ENCODE data around the gene HLA-DPB1. TPM values are rescaled to one million over a fixed set of nuclear protein-coding genes. Genes with fewer than 3 reads are reported as not detected.

The HLA-DPB1 gene
- total and polyA plus RNA-seq, 5 donors from 2014 or later, result 144 to 335 (median 194) TPM

DNA sequence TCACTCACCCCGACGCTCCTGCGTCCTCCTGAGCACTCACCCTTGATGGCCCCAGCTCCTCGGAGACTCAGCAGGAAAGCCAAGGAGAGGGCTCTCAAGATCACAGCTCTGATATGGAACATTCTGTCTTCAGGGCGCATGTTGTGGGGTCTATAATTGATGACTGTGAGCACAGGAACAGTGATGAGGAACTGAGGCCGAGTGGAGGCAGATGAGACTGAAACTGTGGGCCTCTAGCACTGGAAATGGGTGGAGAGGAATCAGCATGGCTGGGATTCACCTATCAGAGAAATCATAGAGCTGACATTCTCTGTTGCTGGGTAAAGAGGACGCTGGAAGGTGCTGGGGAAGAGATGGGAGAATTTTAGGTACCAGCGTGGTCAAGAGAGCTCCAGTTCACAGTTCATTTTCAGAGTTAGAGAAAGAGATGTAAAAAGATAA lies 2.3 kb upstream of the HLA-DPB1 start, which contains the start of gene HLA-DPA1:
Gene HLA-DPA1, minus strand, starts transcription at position 219 of the 441 bp plus-strand sequence.
- Mint-ChIP-seq H3K27me3 (no peaks in the 10 kb centered on the region), H3K36me3 (no peaks in the 10 kb centered on the region), H3K27ac (peak within 1 kb of the TSS; percentile 74 to 81 (median 75)), H3K4me3 (peak within 1 kb of the TSS; percentile 87 to 94 (median 91)), H3K9me3 (no peaks in the 10 kb centered on the region), H3K4me1 (peaks cover 30 to 48% (median 44%) of the 10 kb centered on the region in 4 donors)
- DNase-seq, result peak; percentile 34 to 79 (median 51)
- H3K4me1 ChIP-seq (ENCODE audit: control insufficient read depth, insufficient read depth, low read length, poor library complexity, severe bottlenecking), result peaks cover 34% of the 10 kb centered on the region
- peak; percentile 58 to 67 for ATAC-seq (ENCODE audit: low read depth in 2 of 2)
- peaks cover 9% of the 10 kb centered on the region for H3K36me3 ChIP-seq (ENCODE audit: control insufficient read depth, insufficient read depth, low read length)
- H3K27ac ChIP-seq (ENCODE audit: insufficient read depth, low read length, poor library complexity, severe bottlenecking), result peak within 1 kb of the TSS; percentile 53
- H3K27me3 ChIP-seq (ENCODE audit: control insufficient read depth, insufficient read depth, low read length), result no peaks in the 10 kb centered on the region
- peak within 1 kb of the TSS; percentile 91 for H3K4me3 ChIP-seq (ENCODE audit: low read depth, low read length)
- no peaks in the 10 kb centered on the region for H3K9me3 ChIP-seq (ENCODE audit: control insufficient read depth in 2 of 2, low read length in 2 of 2)

DNA sequence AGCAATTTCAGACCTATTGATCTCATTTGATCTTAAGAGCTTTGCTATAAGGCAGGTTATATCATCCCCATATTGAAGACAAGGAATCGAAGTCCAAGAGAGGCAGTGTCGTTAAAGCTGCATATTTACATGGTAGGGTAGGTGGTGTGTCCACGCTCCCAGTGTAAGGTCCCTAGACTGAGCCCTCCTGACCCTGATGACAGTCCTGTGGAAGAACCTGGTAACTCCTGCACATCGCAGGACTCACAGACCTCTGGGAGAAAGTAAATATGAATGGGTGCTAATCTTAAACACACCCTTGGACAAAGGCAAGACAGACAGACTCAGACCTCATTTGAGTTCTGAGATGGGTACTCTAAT lies 602 bp upstream of the HLA-DPB1 start:
- no peaks in the 10 kb centered on the region for H3K36me3 Mint-ChIP-seq
- peak overlapping the region; percentile 79 to 97 (median 88) for H3K27ac Mint-ChIP-seq
- Histone ChIP-seq H3K27me3 (ENCODE audit: control insufficient read depth, insufficient read depth, low read length) (no peaks in the 10 kb centered on the region), H3K36me3 (ENCODE audit: control insufficient read depth, insufficient read depth, low read length) (no peaks in the 10 kb centered on the region), H3K27ac (ENCODE audit: insufficient read depth, low read length, poor library complexity, severe bottlenecking) (peak overlapping the region; percentile 84), H3K9me3 (ENCODE audit: control insufficient read depth in 2 of 2, low read length in 2 of 2) (no peaks in the 10 kb centered on the region), H3K4me1 (ENCODE audit: control insufficient read depth, insufficient read depth, low read length, poor library complexity, severe bottlenecking) (peaks cover 43% of the 10 kb centered on the region), H3K4me3 (ENCODE audit: low read depth, low read length) (peak overlapping the region; percentile 94)
- DNase-seq (no peak), ATAC-seq (ENCODE audit: low read depth in 2 of 2) (no peak)
- peak overlapping the region; percentile 86 to 94 (median 89) for H3K4me3 Mint-ChIP-seq
- no peaks in the 10 kb centered on the region for H3K27me3 Mint-ChIP-seq
- no peaks in the 10 kb centered on the region for H3K9me3 Mint-ChIP-seq
- H3K4me1 Mint-ChIP-seq, result peaks cover 23 to 53% (median 46%) of the 10 kb centered on the region in 4 donors

DNA sequence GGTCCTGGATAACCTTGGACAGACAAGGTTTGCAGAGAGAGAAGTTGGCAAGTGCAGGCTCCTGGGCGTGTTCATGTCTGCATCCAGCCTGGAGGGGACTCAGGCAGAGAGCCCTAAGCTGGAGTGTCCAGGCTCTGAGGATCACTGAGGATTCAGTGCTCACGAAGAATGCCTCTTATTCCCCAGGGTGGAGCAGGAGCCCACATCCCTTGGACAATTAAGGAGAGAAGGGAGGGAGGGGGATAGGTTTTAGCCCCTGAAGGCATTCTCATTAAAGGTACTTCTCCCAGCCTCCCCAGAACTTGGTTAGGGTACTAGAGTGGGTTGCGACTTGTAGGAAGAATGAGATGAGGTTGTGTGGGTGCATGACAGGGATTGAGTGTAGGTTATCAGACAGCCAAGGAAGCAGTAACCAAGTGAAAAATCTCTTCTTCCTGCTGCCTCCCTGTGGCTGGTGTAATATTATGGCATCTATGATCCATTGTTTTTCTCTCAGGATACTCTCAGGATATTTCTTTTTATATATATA lies 680 bp downstream of the HLA-DPB1 start:
- ATAC-seq (ENCODE audit: low read depth in 2 of 2) (no peak), DNase-seq (no peak)
- Mint-ChIP-seq H3K4me3 (peak overlapping the region; percentile 86 to 94 (median 89)), H3K36me3 (no peaks in the 10 kb centered on the region), H3K9me3 (no peaks in the 10 kb centered on the region), H3K27me3 (no peaks in the 10 kb centered on the region), H3K4me1 (peaks cover 18 to 55% (median 44%) of the 10 kb centered on the region in 4 donors), H3K27ac (peak overlapping the region in 2 of 3 donors; percentile 84 to 88)
- H3K27me3 ChIP-seq (ENCODE audit: control insufficient read depth, insufficient read depth, low read length), result no peaks in the 10 kb centered on the region
- peaks cover 41% of the 10 kb centered on the region for H3K4me1 ChIP-seq (ENCODE audit: control insufficient read depth, insufficient read depth, low read length, poor library complexity, severe bottlenecking)
- H3K9me3 ChIP-seq (ENCODE audit: control insufficient read depth in 2 of 2, low read length in 2 of 2), result no peaks in the 10 kb centered on the region
- peak overlapping the region; percentile 94 for H3K4me3 ChIP-seq (ENCODE audit: low read depth, low read length)
- H3K36me3 ChIP-seq (ENCODE audit: control insufficient read depth, insufficient read depth, low read length), result peaks cover 3% of the 10 kb centered on the region
- peak overlapping the region; percentile 77 for H3K27ac ChIP-seq (ENCODE audit: insufficient read depth, low read length, poor library complexity, severe bottlenecking)

DNA sequence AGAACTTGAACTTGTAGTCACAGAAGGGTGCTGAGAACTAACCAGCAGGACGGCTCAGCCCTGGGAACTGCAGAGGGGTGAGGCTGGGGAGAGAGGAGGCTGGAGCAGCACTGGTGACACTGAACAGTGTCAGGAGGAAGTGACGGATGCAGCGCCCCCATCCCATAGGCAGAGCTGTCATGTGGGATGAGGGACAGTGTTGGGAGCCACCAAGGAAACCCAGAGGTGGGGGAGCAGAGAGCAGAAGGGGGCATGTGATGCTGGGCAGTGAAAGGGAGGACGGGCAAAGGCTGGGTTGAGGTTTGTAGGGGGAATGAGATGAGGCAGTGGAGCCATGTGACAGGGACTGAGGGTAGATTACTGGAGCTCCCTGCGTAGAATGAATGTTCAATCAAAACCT lies 2.1 kb downstream of the HLA-DPB1 start:
- Mint-ChIP-seq H3K36me3 (no peaks in the 10 kb centered on the region), H3K4me3 (peak overlapping the region; percentile 53 to 91 (median 82)), H3K27ac (peak overlapping the region in 2 of 3 donors; percentile 66 to 81), H3K27me3 (no peaks in the 10 kb centered on the region), H3K4me1 (peaks cover 12 to 51% (median 41%) of the 10 kb centered on the region in 4 donors), H3K9me3 (no peaks in the 10 kb centered on the region)
- no peaks in the 10 kb centered on the region for H3K27me3 ChIP-seq (ENCODE audit: control insufficient read depth, insufficient read depth, low read length)
- no peak for DNase-seq
- ATAC-seq (ENCODE audit: low read depth in 2 of 2), result no peak
- peak overlapping the region; percentile 72 for H3K4me3 ChIP-seq (ENCODE audit: low read depth, low read length)
- peaks cover 6% of the 10 kb centered on the region for H3K36me3 ChIP-seq (ENCODE audit: control insufficient read depth, insufficient read depth, low read length)
- no peaks in the 10 kb centered on the region for H3K9me3 ChIP-seq (ENCODE audit: control insufficient read depth in 2 of 2, low read length in 2 of 2)
- H3K27ac ChIP-seq (ENCODE audit: insufficient read depth, low read length, poor library complexity, severe bottlenecking), result no peak overlapping the region
- H3K4me1 ChIP-seq (ENCODE audit: control insufficient read depth, insufficient read depth, low read length, poor library complexity, severe bottlenecking), result peaks cover 32% of the 10 kb centered on the region

DNA sequence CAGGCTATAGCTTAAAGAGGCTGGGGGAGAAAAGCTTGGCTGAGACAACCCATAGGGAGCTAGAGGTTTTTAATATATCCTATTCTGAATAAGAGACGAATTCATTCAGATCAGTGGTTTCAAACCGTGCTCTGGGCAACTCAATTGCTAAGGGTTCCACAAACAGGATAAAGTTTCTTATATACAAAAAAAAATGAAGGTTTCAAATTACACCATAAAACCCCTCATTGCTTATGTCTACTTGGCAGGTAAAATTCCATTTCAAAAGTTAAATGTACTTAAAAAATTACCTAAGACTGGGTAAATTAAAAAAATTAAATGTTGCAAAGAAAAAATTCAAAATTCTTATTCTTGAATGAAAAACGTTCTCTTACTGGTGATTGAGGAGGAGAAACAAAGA lies 2.7 kb downstream of the HLA-DPB1 start:
- Histone ChIP-seq H3K4me1 (ENCODE audit: control insufficient read depth, insufficient read depth, low read length, poor library complexity, severe bottlenecking) (peaks cover 32% of the 10 kb centered on the region), H3K27me3 (ENCODE audit: control insufficient read depth, insufficient read depth, low read length) (no peaks in the 10 kb centered on the region), H3K27ac (ENCODE audit: insufficient read depth, low read length, poor library complexity, severe bottlenecking) (peak overlapping the region; percentile 1), H3K36me3 (ENCODE audit: control insufficient read depth, insufficient read depth, low read length) (peaks cover 6% of the 10 kb centered on the region), H3K4me3 (ENCODE audit: low read depth, low read length) (peak overlapping the region; percentile 72), H3K9me3 (ENCODE audit: control insufficient read depth in 2 of 2, low read length in 2 of 2) (no peaks in the 10 kb centered on the region)
- Mint-ChIP-seq H3K27me3 (no peaks in the 10 kb centered on the region), H3K36me3 (no peaks in the 10 kb centered on the region), H3K9me3 (no peaks in the 10 kb centered on the region), H3K4me1 (peaks cover 9 to 47% (median 38%) of the 10 kb centered on the region in 4 donors), H3K27ac (peak overlapping the region in 1 of 3 donors; percentile 81), H3K4me3 (peak overlapping the region in 3 of 4 donors; percentile 53 to 91 (median 83))
- no peak for DNase-seq
- no peak for ATAC-seq (ENCODE audit: low read depth in 2 of 2)

DNA sequence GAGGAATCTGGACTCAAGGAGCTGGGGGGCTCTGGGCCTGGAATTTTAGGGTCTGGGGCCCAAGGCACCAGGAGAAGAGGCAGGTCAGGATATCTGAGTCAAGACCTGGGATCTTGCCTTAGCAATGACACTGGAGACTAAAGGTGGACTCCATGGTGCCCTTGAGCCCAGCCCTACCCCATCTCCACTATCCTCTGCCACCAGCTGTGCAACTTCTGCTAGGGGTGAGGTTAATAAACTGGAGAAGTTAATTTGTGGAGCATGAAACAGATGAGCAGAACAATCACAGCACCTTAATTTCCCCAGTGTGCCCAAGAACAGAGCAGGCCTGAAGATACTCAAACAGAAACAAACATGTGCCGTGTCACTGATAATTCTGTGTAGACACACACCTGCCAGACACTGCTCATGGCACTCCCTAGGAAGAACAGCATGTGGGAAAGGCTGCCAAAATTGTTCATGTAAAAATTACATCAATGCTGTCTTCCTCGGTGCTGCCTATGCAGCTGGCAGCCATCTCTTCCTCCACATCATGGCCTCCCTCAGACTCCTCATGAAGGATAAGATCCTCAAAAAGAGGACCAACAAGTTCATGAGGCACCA lies 3.2 kb downstream of the HLA-DPB1 start:
- H3K27ac Mint-ChIP-seq, result peak overlapping the region in 1 of 3 donors; percentile 33

DNA sequence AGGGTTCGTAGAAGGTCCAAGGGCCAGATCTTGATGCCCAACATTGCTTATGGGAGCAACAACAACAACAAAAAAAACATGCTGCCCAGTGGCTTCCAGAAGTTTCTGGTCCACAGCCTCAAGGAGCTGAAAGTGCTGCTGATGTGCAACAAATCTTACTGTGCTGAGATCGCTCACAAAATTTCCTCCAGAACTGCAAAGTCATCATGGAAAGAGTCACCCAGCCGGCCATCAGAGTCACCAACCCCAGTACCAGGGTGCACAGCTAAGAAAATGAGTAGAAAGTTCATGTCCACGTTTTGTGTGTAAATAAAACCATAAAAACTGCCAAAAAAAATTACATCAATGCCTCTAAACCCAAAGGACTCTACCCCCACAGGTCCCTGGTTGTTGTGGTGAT lies 3.8 kb downstream of the HLA-DPB1 start:
- ATAC-seq (ENCODE audit: low read depth in 2 of 2) (no peak), DNase-seq (no peak)
- peaks cover 12% of the 10 kb centered on the region for H3K36me3 ChIP-seq (ENCODE audit: control insufficient read depth, insufficient read depth, low read length)
- H3K9me3 ChIP-seq (ENCODE audit: control insufficient read depth in 2 of 2, low read length in 2 of 2), result no peaks in the 10 kb centered on the region
- Mint-ChIP-seq H3K4me3 (peak overlapping the region in 2 of 4 donors; percentile 18 to 91), H3K27me3 (no peaks in the 10 kb centered on the region), H3K36me3 (peaks cover 6% of the 10 kb centered on the region), H3K4me1 (peaks cover 5 to 44% (median 37%) of the 10 kb centered on the region in 4 donors), H3K27ac (peak overlapping the region in 2 of 3 donors; percentile 10 to 33), H3K9me3 (no peaks in the 10 kb centered on the region)
- no peak overlapping the region for H3K4me3 ChIP-seq (ENCODE audit: low read depth, low read length)
- no peaks in the 10 kb centered on the region for H3K27me3 ChIP-seq (ENCODE audit: control insufficient read depth, insufficient read depth, low read length)
- H3K4me1 ChIP-seq (ENCODE audit: control insufficient read depth, insufficient read depth, low read length, poor library complexity, severe bottlenecking), result peaks cover 32% of the 10 kb centered on the region
- H3K27ac ChIP-seq (ENCODE audit: insufficient read depth, low read length, poor library complexity, severe bottlenecking), result no peak overlapping the region

More for the DNA sequence above, 3.2 kb downstream of the HLA-DPB1 start:
- H3K27me3 Mint-ChIP-seq, result no peaks in the 10 kb centered on the region
- peak overlapping the region in 2 of 4 donors; percentile 73 to 91 for H3K4me3 Mint-ChIP-seq
- no peak for ATAC-seq (ENCODE audit: low read depth in 2 of 2)
- no peak overlapping the region for H3K4me3 ChIP-seq (ENCODE audit: low read depth, low read length)
- no peak overlapping the region for H3K27ac ChIP-seq (ENCODE audit: insufficient read depth, low read length, poor library complexity, severe bottlenecking)
- peaks cover 5 to 44% (median 35%) of the 10 kb centered on the region in 4 donors for H3K4me1 Mint-ChIP-seq
- H3K27me3 ChIP-seq (ENCODE audit: control insufficient read depth, insufficient read depth, low read length), result no peaks in the 10 kb centered on the region
- no peak for DNase-seq
- peaks cover 32% of the 10 kb centered on the region for H3K4me1 ChIP-seq (ENCODE audit: control insufficient read depth, insufficient read depth, low read length, poor library complexity, severe bottlenecking)
- peaks cover 7% of the 10 kb centered on the region for H3K36me3 ChIP-seq (ENCODE audit: control insufficient read depth, insufficient read depth, low read length)
- no peaks in the 10 kb centered on the region for H3K9me3 Mint-ChIP-seq
- no peaks in the 10 kb centered on the region for H3K9me3 ChIP-seq (ENCODE audit: control insufficient read depth in 2 of 2, low read length in 2 of 2)
- H3K36me3 Mint-ChIP-seq, result no peaks in the 10 kb centered on the region
